ENCODE measurements around the gene DNAJC21. TPM values are rescaled to one million over a fixed set of nuclear protein-coding genes. Genes with fewer than 3 reads are reported as not detected.
"Not testable (repeated sequence)": the region's sequence is repeated elsewhere in the genome, so short reads cannot be mapped to it uniquely, and the experiment has no call there.

The DNAJC21 gene
- polyA plus RNA-seq, 1 donor = 44.5 TPM

- no peak for DNase-seq
- Histone ChIP-seq H3K36me3 (ENCODE audit: control insufficient read depth, insufficient read depth, low read length) (peaks cover 22% of the 10 kb centered on the region), H3K27ac (ENCODE audit: low read length) (no peak overlapping the region), H3K4me1 (ENCODE audit: control insufficient read depth, insufficient read depth, low read length) (peaks cover 11% of the 10 kb centered on the region), H3K4me3 (ENCODE audit: low read length) (no peak overlapping the region), H3K27me3 (ENCODE audit: control insufficient read depth, insufficient read depth, low read length) (no peaks in the 10 kb centered on the region), H3K9me3 (ENCODE audit: control insufficient read depth, low read depth, low read length) (no peaks in the 10 kb centered on the region)
- WGBS (ENCODE audit: insufficient coverage, low lambda C conversion rate) = 88% methylated on average over 1 of the region's 4 CpGs
Observed at GRCh38 chr5:34918025-34918424, 11.3 kb upstream of the DNAJC21 start.

- Histone ChIP-seq H3K4me1 (ENCODE audit: control insufficient read depth, insufficient read depth, low read length) (peaks cover 8% of the 10 kb centered on the region), H3K9me3 (ENCODE audit: control insufficient read depth, low read depth, low read length) (no peaks in the 10 kb centered on the region), H3K36me3 (ENCODE audit: control insufficient read depth, insufficient read depth, low read length) (peaks cover 27% of the 10 kb centered on the region), H3K4me3 (ENCODE audit: low read length) (no peak overlapping the region), H3K27me3 (ENCODE audit: control insufficient read depth, insufficient read depth, low read length) (no peaks in the 10 kb centered on the region), H3K27ac (ENCODE audit: low read length) (no peak overlapping the region)
- DNase-seq = no peak
- 92% methylated on average over 1 of the region's 4 CpGs for WGBS (ENCODE audit: insufficient coverage, low lambda C conversion rate)
Observed at GRCh38 chr5:34919077-34919476, 10.3 kb upstream of the DNAJC21 start.

GRCh38 chr5:34923256-34923655 is 6.1 kb upstream of the DNAJC21 start:
- not testable (repeated sequence) for DNase-seq; H3K9me3 ChIP-seq (ENCODE audit: control insufficient read depth, low read depth, low read length); H3K27me3 ChIP-seq (ENCODE audit: control insufficient read depth, insufficient read depth, low read length); H3K4me1 ChIP-seq (ENCODE audit: control insufficient read depth, insufficient read depth, low read length); H3K4me3 ChIP-seq (ENCODE audit: low read length)
- Histone ChIP-seq H3K27ac (ENCODE audit: low read length) (peak overlapping the region; percentile 4), H3K36me3 (ENCODE audit: control insufficient read depth, insufficient read depth, low read length) (peaks cover 43% of the 10 kb centered on the region)
- no CpG with 5 or more reads among the region's 9 CpGs for WGBS (ENCODE audit: insufficient coverage, low lambda C conversion rate)

- no peaks in the 10 kb centered on the region for H3K4me1 ChIP-seq (ENCODE audit: control insufficient read depth, insufficient read depth, low read length)
- H3K4me3 ChIP-seq (ENCODE audit: low read length) = no peak overlapping the region
- no peaks in the 10 kb centered on the region for H3K27me3 ChIP-seq (ENCODE audit: control insufficient read depth, insufficient read depth, low read length)
- H3K9me3 ChIP-seq (ENCODE audit: control insufficient read depth, low read depth, low read length) = no peaks in the 10 kb centered on the region
- peak overlapping the region; percentile 4 for H3K27ac ChIP-seq (ENCODE audit: low read length)
- DNase-seq = peak; percentile 31 to 58
- WGBS (ENCODE audit: insufficient coverage, low lambda C conversion rate) = 56% methylated on average over 3 of the region's 3 CpGs
- H3K36me3 ChIP-seq (ENCODE audit: control insufficient read depth, insufficient read depth, low read length) = peaks cover 40% of the 10 kb centered on the region
Observed at GRCh38 chr5:34923694-34924461, 5.5 kb upstream of the DNAJC21 start.

- Histone ChIP-seq H3K27me3 (ENCODE audit: control insufficient read depth, insufficient read depth, low read length) (no peaks in the 10 kb centered on the region), H3K36me3 (ENCODE audit: control insufficient read depth, insufficient read depth, low read length) (peaks cover 40% of the 10 kb centered on the region), H3K4me1 (ENCODE audit: control insufficient read depth, insufficient read depth, low read length) (no peaks in the 10 kb centered on the region), H3K4me3 (ENCODE audit: low read length) (no peak overlapping the region), H3K9me3 (ENCODE audit: control insufficient read depth, low read depth, low read length) (no peaks in the 10 kb centered on the region), H3K27ac (ENCODE audit: low read length) (no peak overlapping the region)
- no peak for DNase-seq
Observed at GRCh38 chr5:34924462-34924765, 4.9 kb upstream of the DNAJC21 start.

GRCh38 chr5:34926318-34926888 is 3.0 kb upstream of the DNAJC21 start:
- H3K4me3 ChIP-seq (ENCODE audit: low read length) = no peak overlapping the region
- DNase-seq = no peak
- peaks cover 6% of the 10 kb centered on the region for H3K4me1 ChIP-seq (ENCODE audit: control insufficient read depth, insufficient read depth, low read length)
- H3K27me3 ChIP-seq (ENCODE audit: control insufficient read depth, insufficient read depth, low read length) = no peaks in the 10 kb centered on the region
- peaks cover 32% of the 10 kb centered on the region for H3K36me3 ChIP-seq (ENCODE audit: control insufficient read depth, insufficient read depth, low read length)
- 92% methylated on average over 2 of the region's 3 CpGs for WGBS (ENCODE audit: insufficient coverage, low lambda C conversion rate)
- no peaks in the 10 kb centered on the region for H3K9me3 ChIP-seq (ENCODE audit: control insufficient read depth, low read depth, low read length)
- H3K27ac ChIP-seq (ENCODE audit: low read length) = no peak overlapping the region

- Histone ChIP-seq H3K4me3 (ENCODE audit: low read length) (no peak overlapping the region), H3K27ac (ENCODE audit: low read length) (no peak overlapping the region), H3K36me3 (ENCODE audit: control insufficient read depth, insufficient read depth, low read length) (peaks cover 27% of the 10 kb centered on the region), H3K9me3 (ENCODE audit: control insufficient read depth, low read depth, low read length) (no peaks in the 10 kb centered on the region), H3K4me1 (ENCODE audit: control insufficient read depth, insufficient read depth, low read length) (peaks cover 9% of the 10 kb centered on the region), H3K27me3 (ENCODE audit: control insufficient read depth, insufficient read depth, low read length) (no peaks in the 10 kb centered on the region)
- DNase-seq = no peak
- WGBS (ENCODE audit: insufficient coverage, low lambda C conversion rate) = 100% methylated on average over 1 of the region's 5 CpGs
Observed at GRCh38 chr5:34927785-34928184, 1.6 kb upstream of the DNAJC21 start.

GRCh38 chr5:34928267-34928666 is 1.1 kb upstream of the DNAJC21 start:
- H3K27ac ChIP-seq (ENCODE audit: low read length) = no peak overlapping the region
- peaks cover 9% of the 10 kb centered on the region for H3K4me1 ChIP-seq (ENCODE audit: control insufficient read depth, insufficient read depth, low read length)
- H3K27me3 ChIP-seq (ENCODE audit: control insufficient read depth, insufficient read depth, low read length) = no peaks in the 10 kb centered on the region
- no peak overlapping the region for H3K4me3 ChIP-seq (ENCODE audit: low read length)
- peaks cover 23% of the 10 kb centered on the region for H3K36me3 ChIP-seq (ENCODE audit: control insufficient read depth, insufficient read depth, low read length)
- DNase-seq = no peak
- H3K9me3 ChIP-seq (ENCODE audit: control insufficient read depth, low read depth, low read length) = no peaks in the 10 kb centered on the region
- WGBS (ENCODE audit: insufficient coverage, low lambda C conversion rate) = no CpG with 5 or more reads among the region's 5 CpGs

- Histone ChIP-seq H3K4me3 (ENCODE audit: low read length) (peak overlapping the region; percentile 83), H3K27me3 (ENCODE audit: control insufficient read depth, insufficient read depth, low read length) (no peaks in the 10 kb centered on the region), H3K36me3 (ENCODE audit: control insufficient read depth, insufficient read depth, low read length) (peaks cover 17% of the 10 kb centered on the region), H3K9me3 (ENCODE audit: control insufficient read depth, low read depth, low read length) (no peaks in the 10 kb centered on the region), H3K27ac (ENCODE audit: low read length) (peak overlapping the region; percentile 95), H3K4me1 (ENCODE audit: control insufficient read depth, insufficient read depth, low read length) (peaks cover 9% of the 10 kb centered on the region)
- WGBS (ENCODE audit: insufficient coverage, low lambda C conversion rate) = 0% methylated on average over 2 of the region's 70 CpGs
- DNase-seq = peak; percentile 84 to 92
Observed at GRCh38 chr5:34929720-34930461, 532 bp downstream of the DNAJC21 start.

GRCh38 chr5:34930462-34930844 is 1.1 kb downstream of the DNAJC21 start:
- Histone ChIP-seq H3K9me3 (ENCODE audit: control insufficient read depth, low read depth, low read length) (no peaks in the 10 kb centered on the region), H3K4me3 (ENCODE audit: low read length) (peak overlapping the region; percentile 83), H3K27me3 (ENCODE audit: control insufficient read depth, insufficient read depth, low read length) (no peaks in the 10 kb centered on the region), H3K4me1 (ENCODE audit: control insufficient read depth, insufficient read depth, low read length) (peaks cover 9% of the 10 kb centered on the region), H3K27ac (ENCODE audit: low read length) (peak overlapping the region; percentile 95), H3K36me3 (ENCODE audit: control insufficient read depth, insufficient read depth, low read length) (peaks cover 13% of the 10 kb centered on the region)
- DNase-seq = no peak
- WGBS (ENCODE audit: insufficient coverage, low lambda C conversion rate) = no CpG with 5 or more reads among the region's 3 CpGs

Measured in large intestine (tissue), 3 donors.